Stimulated activated CD8-positive, alpha-beta memory T cell treated with anti-CD3 and anti-CD28 coated beads, Interleukin-15, amount 100 ng/mL, for 1 hour (primary cell): ENCODE results near the gene SH3PXD2A.
A peak's percentile ranks its signal among the peaks of the same experiment; 100 is the strongest.

Experiments used
- DNase-seq: peaks from one replicate; pipeline ENCODE4 v3.0.0-alpha.2; 2020; ENCODE audit warnings: low read depth

The SH3PXD2A gene

DNA sequence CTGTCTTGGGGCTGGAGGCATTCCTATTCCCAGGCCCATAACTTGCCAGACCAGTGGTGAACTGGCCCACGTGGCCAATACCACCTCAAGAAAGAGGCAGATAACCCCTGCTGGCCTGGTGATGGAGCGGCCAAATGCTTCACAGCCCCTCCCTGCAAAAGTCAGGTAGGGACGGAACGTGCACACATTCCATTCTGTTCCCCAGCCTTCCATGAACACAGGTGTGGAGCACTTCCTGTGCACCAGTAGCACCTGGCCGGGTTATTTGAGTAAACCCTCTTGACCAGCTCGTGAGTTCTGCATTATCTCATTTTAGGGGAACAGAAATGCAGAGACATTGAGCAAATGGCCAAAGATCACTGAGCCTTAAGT, 134.4 kb downstream of the SH3PXD2A start:
- no peak for DNase-seq

DNA sequence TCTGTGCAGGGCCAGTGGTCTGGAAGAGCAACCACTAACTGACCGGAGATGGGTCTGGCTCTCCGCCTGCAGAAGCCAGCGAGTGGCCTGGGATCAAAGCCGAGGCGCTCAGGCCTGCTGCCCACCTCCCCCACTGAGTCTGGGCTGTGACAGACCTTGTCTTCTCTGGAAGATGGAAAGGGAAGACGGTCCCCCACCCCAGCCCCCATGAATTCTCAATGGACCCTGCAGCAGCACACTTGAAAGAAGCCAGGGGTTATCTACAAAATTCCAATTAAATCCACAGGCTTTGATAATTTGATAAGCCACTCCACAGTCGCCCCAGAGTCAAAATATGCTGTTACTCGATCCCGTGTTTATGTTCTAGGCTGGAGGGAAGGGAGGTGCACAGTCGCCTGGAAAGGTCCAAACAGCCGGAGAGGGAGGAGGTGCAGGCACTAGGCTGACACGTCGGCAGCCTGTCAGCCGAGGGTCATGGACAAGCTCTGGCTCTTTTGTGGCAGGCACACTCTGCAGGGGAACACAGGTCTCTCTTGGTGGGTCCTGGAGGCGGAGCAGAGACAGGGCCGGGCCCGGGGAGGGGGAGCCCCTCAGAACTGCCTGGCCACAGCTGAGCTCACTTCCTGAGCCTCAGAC, 134.9 kb downstream of the SH3PXD2A start:
- no peak for DNase-seq

DNA sequence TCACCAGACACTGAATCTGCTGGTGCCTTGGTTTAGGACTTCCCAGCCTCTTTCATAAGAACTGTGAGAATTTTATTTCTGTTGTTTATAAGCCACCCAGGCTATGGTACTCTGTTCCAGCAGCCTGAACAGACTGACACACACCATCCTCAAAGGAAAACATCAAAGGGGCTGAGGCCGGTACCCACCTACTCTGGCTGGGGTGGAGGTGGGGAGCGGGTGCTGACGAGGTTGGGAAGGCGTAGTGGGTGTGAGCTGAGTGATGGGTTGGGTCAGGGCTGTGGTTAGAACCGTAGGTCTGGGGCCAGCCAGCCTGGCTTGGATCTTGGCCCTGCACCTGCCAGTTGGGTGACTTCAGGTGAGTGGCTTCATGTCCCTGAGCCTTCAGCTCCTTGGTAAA, 136.3 kb downstream of the SH3PXD2A start:
- DNase-seq = no peak

DNA sequence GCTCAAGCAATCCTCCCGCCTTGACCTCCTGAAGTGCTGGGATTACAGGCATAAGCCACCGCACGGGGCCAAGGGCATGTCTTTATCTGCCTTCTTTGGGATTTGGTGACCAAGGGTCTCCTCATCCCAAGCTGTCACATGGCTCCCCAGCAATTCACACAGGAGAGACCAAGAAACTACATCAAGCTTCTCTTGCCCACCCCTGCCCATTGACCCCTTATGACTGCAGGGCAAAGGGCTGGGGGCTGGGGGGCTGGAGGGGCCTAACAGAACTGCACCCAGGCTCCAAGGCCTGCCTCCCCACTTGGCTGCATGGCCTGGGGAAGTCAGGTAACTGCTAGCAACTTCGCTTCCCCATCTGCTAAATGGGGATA, 137.1 kb downstream of the SH3PXD2A start:
- DNase-seq = no peak

DNA sequence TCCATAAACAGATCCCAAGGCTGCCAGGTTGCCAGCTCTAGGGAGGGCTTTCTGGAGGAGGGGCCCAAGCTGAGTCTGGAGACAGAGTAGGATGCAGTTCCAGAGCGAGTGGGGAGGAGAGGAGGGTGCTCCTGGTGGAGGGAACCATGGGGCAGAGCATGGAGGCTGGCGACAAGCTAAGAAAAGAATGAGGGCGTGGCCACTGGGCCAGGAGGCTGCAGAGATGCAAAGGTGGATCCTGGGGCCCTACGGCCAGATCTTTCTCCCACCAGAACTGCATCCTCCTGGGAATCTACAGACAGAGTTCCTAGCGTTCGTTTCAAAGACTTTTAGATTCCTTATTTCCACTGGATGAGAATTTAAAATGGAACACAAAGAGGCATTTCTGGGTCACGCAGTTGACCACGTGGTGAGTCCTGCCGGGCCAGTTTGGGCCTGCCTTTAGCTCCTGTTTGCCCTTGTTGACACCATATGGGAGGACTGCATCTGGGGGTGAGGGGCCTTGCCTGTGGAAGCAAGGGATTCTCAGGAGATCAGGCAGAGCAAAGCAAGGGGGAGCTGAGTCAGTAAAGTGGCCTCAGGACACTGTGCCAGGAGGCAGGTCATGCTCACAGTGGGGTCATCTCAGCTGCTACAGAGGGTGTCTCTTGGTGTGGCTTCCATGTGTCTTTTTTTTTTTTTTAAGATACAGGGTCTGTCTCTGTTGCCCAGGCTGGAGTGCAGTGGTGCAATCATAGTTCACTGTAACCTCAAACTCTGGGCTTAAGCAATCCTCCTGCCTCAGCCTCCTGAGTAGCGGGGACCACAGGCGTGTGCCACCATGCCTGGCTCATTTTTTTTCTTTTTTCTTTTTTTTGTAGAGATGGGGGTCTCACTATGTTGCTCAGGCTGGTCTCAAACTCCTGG, 137.8 kb downstream of the SH3PXD2A start:
- no peak for DNase-seq

DNA sequence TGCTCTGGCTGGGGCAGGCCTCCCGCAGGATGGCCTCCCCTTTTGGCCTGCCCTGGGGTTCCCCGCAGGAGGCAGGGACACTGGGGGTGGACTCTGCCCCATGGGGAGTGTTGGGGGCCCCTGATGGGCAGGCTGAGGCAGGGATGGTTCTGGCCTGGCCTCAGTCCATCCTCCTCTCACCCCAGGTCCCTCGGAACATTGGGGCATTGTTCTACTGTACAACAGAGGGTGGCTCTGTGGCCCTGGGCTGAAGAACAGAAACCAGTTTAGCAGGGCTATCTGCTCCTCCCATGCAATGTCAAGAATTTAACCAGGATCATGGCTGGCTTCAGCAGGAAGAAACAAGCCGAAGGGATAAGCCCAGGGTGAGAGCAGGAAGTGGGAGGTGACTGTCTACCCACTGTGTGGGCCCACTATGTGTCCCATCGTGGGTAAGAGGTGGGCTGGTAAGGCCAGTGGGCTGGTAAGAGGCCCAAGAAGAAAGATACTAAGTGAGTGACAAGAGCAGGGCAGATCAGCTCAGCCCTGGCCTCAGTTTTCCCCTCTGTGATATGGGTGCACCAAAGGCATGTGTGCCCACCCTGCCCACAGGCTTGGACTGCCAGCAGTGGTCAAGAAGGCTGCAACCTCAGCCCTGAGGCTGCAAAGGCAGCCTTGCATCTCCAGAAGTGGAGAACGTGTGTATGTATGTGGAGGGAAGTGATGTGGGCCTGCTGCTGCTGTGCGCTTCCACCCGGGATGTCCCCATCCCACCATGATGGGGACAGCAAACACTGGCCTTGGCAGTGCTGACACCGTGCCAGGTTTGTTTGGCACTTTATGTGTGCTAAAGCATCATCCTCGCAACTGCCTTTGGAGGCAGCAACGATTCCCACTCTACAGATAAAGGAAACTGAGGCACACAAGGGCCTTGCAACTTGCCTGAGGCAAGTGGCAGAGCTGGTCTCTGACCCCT, 138.9 kb downstream of the SH3PXD2A start:
- DNase-seq = no peak

DNA sequence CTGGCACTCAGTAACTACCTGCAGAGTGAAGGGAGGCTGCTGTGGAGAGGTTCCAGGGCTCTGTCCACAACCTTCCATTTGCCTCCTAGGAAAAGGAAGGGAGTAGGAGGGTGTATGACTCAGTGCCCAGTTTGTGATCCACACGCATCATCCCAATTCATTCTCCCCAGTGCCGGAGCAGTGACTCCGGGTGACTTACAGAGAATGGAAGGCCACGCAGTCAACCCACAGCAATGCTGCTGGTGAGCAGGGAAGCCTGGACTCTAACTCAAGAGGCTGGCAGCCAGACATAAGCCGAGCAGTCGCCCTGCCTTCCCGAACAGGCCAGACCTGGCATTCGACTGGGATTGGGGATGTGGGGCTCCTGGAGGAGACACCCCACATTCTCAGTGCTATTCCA, 139.9 kb downstream of the SH3PXD2A start:
- DNase-seq = no peak

DNA sequence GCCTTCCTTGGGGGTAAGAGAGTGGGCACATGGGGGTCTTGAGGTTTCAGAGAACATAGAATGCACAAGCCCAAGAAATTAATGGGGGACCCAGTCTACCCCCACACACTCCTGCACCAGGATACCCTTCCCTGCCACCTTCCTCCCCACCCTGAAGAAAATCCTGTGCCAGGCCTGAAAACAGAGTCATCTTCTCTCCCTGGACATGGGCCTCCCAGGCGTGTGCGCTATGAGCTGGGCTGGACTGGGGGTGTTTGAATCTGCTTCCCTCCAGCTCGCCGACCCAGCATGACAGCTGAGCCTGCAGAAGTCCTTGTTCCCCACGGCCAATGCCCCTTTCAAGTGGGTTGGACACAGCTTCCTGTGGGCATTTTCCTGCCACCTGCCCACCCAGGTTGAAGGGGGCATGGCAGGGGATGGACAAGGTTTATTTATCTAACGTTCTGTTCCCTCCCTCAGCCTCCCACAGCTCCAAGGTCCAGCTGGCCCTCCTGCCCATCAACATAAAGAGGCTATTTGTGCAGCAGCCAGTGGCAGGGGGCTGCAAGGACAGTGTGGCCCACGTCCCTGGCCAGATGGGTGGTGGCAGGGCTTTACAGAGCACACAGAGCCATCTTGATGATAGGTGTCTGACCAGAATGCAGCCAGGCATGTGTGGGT, 141.0 kb downstream of the SH3PXD2A start:
- DNase-seq = no peak

DNA sequence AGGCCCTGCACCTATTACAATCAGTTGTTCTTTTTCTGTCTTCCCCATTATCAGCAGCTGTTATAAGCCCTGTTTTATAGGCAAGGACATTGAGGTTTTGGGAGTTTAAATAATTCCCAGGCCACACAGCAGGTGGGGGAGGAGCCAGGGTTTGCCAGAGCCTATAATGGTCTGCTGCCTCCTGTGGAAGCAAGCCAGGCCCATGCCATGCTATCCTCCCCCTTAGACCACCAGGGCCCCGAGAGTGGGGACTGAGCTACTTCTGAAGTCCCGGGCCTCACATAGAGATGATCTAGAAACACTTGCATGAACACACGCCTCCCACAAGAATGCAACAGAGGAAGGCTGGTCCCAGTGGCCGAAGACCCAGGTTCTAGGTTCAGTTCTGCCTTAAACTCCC, 141.7 kb downstream of the SH3PXD2A start:
- DNase-seq = no peak

DNA sequence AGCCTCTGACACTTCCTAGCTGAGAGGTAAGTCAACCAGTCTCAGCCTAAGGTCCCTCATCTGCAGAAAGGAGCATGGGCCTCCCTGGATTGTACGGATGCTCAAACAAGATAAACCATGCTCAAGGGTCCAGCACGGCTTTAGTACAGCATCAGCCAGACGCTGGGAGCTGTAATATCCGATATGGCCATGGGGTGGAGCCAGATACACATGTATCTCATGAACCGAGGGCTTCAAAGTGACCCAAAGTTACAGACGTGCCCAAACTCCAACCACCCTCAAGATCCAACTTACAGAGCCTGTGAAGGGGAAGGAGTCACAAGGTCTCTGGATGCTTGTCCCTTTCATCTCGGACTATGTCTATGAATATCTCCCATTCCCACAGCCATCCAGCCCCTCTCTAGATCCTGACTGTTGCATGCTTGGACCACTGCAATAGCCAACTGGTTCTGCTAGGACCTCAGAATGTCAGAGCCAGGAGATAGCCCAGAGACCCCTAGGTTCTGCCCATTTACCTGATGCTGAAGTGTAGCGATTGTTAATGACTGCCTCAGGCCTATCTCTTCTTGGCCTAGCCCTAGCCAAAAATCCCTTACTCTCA, 142.4 kb downstream of the SH3PXD2A start:
- DNase-seq = peak; percentile 83

DNA sequence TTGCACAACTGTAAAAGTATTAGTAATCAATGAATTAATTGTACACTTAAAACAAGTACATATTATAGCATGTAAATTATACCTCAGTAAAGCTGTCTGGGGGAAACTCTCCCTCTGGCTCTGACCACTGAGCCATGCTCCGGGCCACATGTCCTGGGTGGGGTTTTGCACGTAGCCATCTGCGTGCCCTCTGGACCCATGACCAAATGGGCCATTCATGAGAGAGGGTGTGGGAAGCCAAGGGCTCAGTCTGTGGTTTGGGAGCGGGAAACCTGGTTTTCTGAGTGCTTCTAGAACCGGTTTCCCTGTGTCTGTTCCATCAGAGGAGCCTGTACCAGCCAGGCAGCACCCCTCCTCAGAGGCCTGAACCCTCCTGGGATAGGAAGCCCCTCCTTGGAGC, 143.2 kb downstream of the SH3PXD2A start:
- no peak for DNase-seq

DNA sequence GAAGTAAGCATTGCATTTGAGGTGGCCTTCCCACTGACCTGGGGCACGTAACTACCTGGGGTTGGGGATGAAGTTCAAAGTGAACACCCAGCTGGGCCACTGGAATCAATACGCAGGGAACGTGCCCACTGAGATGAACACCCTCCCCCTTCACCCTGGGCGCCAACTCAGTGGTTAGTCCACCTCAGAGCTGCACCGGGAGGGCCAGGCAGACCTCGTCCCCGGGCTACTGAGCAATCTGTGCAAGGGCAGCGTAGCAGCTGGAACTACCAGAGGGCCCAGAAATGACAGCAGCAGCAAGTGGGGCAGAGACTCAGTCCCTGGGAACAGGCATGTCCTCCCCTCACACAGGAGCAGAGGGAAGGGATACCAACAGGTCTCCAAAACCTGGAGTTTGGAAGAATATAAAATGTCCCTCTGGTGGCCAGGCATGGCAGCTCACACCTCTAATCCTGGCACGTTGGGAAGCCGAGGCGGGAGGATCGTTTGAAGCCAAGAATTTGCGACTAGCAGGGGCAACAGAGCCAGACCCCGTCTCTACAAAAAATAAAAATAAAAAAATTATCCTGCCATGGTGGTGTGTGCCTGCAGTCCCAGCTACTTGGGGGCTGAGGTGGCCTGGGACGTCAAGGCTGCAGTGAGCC, 143.9 kb downstream of the SH3PXD2A start:
- DNase-seq = no peak

DNA sequence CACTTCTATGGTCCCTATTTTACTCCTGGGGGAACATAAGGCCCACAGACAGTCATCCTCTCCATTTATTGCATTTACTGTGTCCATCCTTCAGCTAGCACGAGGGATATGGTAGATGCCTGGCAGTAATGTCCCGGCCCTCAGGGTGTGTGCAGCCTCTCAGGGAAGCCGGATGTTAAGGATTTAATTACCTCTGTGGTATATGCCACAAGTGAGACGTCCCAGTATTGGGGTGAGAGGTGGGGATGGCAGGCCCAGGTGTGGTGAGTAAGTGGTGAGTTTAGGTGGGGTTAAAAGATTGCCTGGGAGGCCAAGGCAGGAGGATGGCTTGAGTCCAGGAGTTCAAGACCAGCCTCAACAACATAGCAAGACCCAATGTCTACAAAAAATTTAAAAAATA, 144.9 kb downstream of the SH3PXD2A start:
- no peak for DNase-seq

DNA sequence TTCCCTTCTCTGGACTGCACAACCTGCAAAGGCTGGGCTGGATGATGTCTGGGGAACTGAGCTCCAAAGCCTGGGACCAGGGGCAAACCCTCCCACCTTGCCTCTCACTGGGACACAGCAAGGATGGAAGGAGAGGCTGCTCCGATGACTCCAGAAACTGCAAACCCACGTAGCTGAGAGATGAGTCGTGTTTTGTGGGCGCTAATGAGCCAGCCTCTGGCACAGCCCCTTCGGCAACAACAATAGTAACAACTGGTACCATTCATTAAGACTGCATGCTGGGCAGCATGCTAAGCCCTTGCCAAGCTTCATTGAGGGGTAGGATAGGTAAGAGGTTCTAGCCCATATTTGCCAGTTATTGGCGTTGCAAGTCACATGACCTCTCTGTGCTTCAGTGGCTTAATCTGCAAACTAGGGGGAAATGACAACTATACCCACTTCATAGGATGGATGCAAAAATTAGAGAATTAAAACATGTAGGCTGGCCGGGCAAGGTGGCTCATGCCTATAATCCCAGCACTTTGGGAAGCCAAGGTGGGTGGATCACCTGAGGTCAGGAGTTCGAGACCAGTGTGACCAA, 145.9 kb downstream of the SH3PXD2A start:
- DNase-seq = no peak

DNA sequence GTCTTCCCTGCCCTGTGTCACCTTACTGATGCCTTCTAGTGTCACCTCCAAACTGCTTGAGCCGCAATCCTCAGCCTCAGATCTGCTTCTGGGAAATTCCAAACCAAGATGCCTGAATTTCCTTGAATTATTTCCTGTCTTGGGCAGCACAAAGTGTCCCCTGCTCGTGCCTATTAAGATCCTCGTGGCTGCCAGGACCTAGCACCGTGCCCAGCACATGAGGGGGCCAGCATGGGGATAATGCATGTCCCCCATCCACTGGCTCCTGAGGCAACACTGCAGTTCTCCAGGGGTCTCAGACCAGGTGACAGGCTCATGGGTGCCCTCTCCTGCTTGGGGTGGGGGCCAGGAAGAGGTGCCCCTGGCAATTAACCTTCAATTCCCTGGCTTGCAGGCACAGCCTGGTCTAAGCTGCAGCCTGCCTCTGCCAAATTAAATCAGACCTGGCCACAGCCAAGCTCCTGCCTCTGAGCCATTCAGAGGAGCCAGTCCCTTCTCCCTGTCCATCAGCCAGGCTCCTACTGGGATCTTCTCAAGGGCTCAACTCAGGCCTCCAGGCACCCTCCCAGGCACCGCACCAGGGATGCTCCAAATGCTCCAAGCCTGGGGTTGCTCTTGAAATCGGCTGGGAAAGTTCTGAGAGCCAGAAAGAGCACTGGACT, 146.6 kb downstream of the SH3PXD2A start:
- DNase-seq = no peak

DNA sequence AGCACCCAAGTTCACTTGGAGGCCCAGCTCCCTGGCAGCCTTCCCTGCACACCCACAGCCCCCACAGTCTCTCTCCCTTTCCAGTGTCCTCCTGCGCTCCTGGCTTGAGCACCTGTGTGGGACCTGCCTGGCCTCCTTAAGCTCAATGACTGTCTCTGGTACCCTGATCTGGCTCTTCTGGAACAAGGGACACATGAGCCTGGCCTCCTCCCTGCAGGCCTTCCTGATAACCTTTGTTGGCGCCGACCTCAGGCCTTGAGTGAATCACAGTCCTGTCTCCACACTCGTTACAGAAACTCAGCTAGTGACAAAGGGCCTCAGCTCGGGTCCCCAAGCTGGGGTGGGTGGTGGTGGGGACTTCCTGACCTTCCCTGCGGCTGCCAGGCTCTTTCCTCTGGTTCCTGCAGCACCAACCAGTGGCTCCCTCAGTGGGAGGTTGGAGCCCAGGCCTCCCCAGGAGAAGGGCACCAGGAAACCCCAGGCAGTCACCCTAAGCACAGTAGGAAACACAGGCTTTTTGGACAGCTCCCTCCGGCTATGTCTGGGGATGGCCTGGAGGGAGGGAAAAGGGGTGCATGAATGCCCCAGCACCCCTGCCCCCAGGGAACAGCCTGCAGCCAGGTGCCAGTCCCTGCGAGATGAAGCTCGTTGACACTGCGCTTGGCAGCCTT, 147.3 kb downstream of the SH3PXD2A start:
- DNase-seq = no peak

DNA sequence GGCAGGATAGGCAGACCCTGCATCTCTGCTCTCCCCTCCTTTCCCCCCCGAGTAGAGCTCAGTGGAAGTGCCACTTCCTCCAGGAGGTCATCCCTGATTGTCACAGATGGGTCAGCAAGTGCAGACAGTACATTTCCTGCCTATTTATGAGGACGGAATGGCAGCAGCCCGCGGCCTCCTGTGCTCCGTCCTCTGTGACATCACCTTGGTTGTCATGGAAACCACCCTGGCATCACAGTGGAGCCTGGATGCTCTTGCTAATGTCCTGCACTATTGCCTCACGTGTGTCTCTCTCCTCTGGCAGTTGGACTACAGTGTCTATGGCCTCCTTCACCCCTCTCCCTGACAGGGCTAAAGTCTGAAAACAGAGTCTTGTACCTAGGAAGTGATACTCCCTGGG, 148.6 kb downstream of the SH3PXD2A start:
- DNase-seq = no peak

DNA sequence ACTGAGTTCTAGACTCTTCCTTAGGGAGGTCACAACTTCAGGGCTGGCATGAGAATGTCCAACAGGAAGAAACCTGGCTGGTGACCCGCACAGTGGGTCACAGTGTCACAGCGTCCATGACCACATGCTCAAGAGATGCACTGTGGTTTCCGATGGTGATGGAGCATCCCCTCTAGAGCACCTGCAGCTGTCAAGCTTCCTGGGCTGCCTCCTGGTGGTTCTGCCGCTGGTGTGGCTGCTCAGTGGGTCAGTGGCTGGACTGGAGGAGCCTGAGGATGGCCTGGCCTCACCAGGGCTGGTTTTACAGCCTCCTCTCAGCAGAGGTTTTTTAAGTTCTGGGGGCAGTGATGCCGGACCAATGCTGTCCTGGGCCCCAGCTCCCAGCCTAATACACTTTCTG, 149.3 kb downstream of the SH3PXD2A start:
- DNase-seq = no peak
